ENCODE measurements around the gene PCDHA4. TPM values are rescaled to one million over a fixed set of nuclear protein-coding genes. Genes with fewer than 3 reads are reported as not detected.
"Not testable (repeated sequence)": the region's sequence is repeated elsewhere in the genome, so short reads cannot be mapped to it uniquely, and the experiment has no call there.

The PCDHA4 gene
- total and polyA plus RNA-seq, 2 of the 8 experiments (the other 6 are each of a cell fraction or from before 2014, with no cell fraction given) = 3.7 to 5.7 TPM

- CTCF ChIA-PET (ENCODE audit: partially characterized antibody) = interaction anchor here (0.6 to 6.0 kb wide), 11 partner anchors 9 to 393 kb away, joined by 3 to 58 read pairs (median 7); partner anchors contain the start of genes PCDHA12, PCDHA4, PCDHA8 and PCDHB1
Observed at GRCh38 chr5:140829511-140830501, 22.9 kb downstream of the PCDHA4 start.

More at GRCh38 chr5:140829511-140830501, 22.9 kb downstream of the PCDHA4 start:
- 95% methylated on average over 94 of the region's 106 CpGs; no CpG with 5 or more reads in 1 of the 2 experiments for WGBS, 2 experiments (ENCODE audit: extremely low coverage in 1 of 2, insufficient coverage in 1 of 2, insufficient read length in 1 of 2, insufficient replicate concordance in 2 of 2, low coverage in 1 of 2, low lambda C conversion rate in 2 of 2, missing lambda C conversion rate in 1 of 2)
- not testable (repeated sequence) for DNase-seq (ENCODE audit: low read depth in 1 of 2, low spot score in 2 of 2); H3K27me3 ChIP-seq (replicated peaks in 1 of 4; ENCODE audit: control insufficient read depth in 3 of 4, extremely low read depth in 1 of 4, insufficient read depth in 3 of 4, low read length in 3 of 4); H3K79me1 ChIP-seq (ENCODE audit: low read depth, low read length); H4K5ac ChIP-seq (ENCODE audit: insufficient read length, low read depth, low read length); H3K79me2 ChIP-seq (ENCODE audit: control insufficient read depth in 1 of 2, insufficient read depth in 2 of 2, low read length in 2 of 2); H3K4me1 ChIP-seq (replicated peaks in 1 of 4; ENCODE audit: control insufficient read depth in 3 of 4, insufficient read depth in 4 of 4, low read length in 3 of 4); H3K56ac ChIP-seq (replicated peaks; ENCODE audit: insufficient read length, low read depth, low read length); H3K14ac ChIP-seq (ENCODE audit: insufficient read length); H2BK5ac ChIP-seq (ENCODE audit: low read depth, low read length); H2BK12ac ChIP-seq (ENCODE audit: low read depth, low read length); H2BK20ac ChIP-seq (ENCODE audit: low read length); H3K4me3 ChIP-seq (ENCODE audit: extremely low read depth in 1 of 4, insufficient read depth in 2 of 4, low read depth in 3 of 4, low read length in 4 of 4); H3K4me2 ChIP-seq (ENCODE audit: insufficient read depth in 1 of 2, low read depth in 2 of 2, low read length in 2 of 2); H2BK15ac ChIP-seq (ENCODE audit: low read length); H3K18ac ChIP-seq (ENCODE audit: extremely low read depth, low read length); H2AFZ ChIP-seq (ENCODE audit: low read length); H3K23me2 ChIP-seq (ENCODE audit: low read depth, low read length); H2BK120ac ChIP-seq (replicated peaks; ENCODE audit: low read depth, low read length); H4K91ac ChIP-seq (replicated peaks; ENCODE audit: insufficient read length, low read length); H3K4ac ChIP-seq (replicated peaks; ENCODE audit: insufficient read length, low read depth, low read length); H4K8ac ChIP-seq (ENCODE audit: extremely low read depth, insufficient read depth, low read length); FAIRE-seq; H3K27ac ChIP-seq (ENCODE audit: low read depth, low read length); H3K9ac ChIP-seq (replicated peaks in 1 of 4; ENCODE audit: extremely low read depth in 1 of 4, low read depth in 3 of 4, low read length in 3 of 4); H3K23ac ChIP-seq (ENCODE audit: insufficient read length); H2AK5ac ChIP-seq (ENCODE audit: low read depth, low read length); H3K36me3 ChIP-seq (ENCODE audit: control insufficient read depth in 2 of 4, insufficient read depth in 4 of 4, low read length in 3 of 4); H4K20me1 ChIP-seq (replicated peaks in 1 of 2; ENCODE audit: control insufficient read depth in 1 of 2, insufficient read depth in 2 of 2, low read length in 2 of 2)
- H3K9me3 ChIP-seq (ENCODE audit: insufficient read depth in 2 of 2, low read depth in 1 of 2, low read length in 1 of 2) = peaks cover 0 to 11% of the 10 kb centered on the region in 2 experiments; a peak in 1 of 4 replicates
- POLR2A ChIA-PET (ENCODE audit: partially characterized antibody) = interaction anchor here (0.7 to 1.2 kb wide), 2 partner anchors 10 to 22 kb away, joined by 3 read pairs; no protein-coding TSS in a partner anchor
